Fibroblast of skin of back (primary cell): ENCODE measurements around the gene MAGEF1.

Experiments used
- DNase-seq: peaks from one replicate; pipeline ENCODE4 v3.0.0-alpha.2; 2013

The MAGEF1 gene

DNA sequence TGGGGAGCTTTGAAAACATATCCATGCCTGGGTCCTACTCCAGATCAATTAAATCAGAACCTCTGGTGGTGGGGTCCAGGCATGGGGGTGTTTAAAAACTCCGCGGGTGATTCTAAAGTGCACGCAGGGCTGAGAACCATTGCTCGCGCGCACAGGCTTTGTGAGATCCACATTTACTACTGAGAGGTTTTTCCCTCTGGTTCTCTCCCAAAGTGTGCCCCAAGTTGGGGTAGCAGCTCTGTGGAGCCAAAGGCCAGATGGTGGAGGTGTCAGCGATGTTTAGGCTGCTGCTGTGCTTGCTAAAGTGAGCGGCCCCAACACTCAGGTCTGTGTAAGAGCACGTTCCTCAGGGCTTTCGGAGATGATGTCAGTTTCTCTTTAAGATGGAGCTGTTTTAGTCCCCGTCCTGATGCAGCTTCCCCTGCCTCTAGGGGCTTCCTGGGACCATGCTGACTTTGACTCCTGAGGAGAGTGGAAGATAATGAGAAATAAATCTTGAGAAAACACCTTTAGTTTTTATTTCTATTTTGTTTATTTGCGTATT, 13.4 kb upstream of the MAGEF1 start:
- DNase-seq = no peak

DNA sequence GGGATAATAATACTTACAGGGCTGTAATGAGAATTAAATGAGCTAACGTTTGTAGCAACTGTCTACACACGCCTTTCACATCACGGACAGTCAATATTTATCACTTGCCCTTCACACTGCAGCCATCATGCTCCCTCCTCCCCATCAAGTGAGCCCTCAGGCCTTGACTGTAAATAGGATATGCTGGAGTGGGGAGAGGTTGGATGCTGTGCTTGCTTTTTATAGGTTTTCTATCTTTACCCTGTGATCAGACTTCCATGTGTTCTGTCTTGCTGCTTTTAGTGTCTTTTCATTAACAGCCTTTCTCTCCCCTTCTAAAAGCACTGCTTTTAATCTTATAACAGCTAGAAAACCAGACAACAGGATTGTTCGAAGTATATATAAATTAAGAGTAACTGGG, 12.8 kb upstream of the MAGEF1 start:
- no peak for DNase-seq

GRCh38 chr3:184719709-184720108, 7.8 kb upstream of the MAGEF1 start:
- no peak for DNase-seq

GRCh38 chr3:184718431-184718830, 6.6 kb upstream of the MAGEF1 start:
- DNase-seq = no peak

DNA sequence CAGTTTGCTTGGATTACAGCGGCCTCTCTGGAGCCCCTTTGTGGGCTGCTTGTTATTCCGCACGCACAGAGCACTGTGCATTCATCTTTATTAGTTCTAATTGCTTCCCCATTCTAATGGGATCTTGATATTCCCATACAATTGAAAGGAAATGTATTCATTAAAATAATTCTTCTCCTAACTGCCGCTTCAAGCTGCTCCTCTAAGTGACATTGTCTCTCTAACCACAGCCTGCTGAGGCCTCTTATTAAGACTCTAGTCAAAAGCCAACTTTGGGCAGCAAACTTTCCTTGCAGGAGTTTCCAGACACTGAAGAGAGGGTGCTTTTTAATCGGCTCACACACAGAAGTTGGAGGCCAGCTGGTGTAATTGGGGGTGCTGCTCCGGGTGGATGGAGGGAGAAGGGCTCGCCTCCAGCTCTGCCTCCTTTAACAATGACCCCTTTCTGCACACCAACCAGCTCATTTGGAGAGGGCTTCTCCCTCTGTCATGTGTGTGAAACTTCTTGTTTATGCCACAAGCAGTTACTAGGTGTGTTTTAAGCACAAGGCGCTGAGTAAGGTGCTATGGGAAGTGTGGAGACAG, 5.6 kb upstream of the MAGEF1 start:
- no peak for DNase-seq

- DNase-seq = peak; percentile 52
Measured at GRCh38 chr3:184716622-184717398, 4.9 kb upstream of the MAGEF1 start.

- peak; percentile 53 for DNase-seq
Measured at GRCh38 chr3:184715943-184716621, 4.2 kb upstream of the MAGEF1 start.

DNA sequence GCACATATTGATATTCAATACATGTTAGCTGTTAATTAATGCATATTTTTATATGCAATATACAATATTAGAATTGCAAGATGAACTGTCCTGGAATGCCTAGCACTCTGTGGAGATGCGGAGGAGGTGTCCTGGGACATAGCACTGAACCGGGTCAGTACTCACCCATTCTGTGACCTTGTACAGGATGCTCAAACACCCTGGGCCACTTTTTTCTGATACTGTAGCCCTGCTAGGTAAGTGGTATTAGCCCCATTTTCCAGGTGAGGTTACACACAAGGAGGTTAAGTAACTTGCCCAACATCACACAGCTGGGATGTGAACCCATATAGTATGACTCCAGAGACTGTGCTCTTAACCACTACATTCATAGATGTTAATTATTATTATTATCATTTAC, 1.7 kb upstream of the MAGEF1 start:
- no peak for DNase-seq

DNA sequence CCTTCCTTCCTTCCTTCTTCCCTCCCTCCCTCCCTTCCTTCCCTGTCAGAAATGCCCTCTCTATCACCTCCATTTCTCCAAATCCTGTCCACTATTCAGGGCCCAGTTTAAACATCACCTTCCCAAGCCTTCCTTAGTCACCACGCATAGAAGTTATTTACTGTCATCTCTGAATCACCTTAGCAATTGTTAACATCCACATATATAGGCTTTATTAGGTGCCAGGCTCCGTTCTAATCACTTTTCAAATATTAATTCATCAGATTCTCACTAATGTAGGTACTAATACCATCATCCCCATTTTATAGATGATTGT, 1.1 kb upstream of the MAGEF1 start:
- DNase-seq = no peak

DNA sequence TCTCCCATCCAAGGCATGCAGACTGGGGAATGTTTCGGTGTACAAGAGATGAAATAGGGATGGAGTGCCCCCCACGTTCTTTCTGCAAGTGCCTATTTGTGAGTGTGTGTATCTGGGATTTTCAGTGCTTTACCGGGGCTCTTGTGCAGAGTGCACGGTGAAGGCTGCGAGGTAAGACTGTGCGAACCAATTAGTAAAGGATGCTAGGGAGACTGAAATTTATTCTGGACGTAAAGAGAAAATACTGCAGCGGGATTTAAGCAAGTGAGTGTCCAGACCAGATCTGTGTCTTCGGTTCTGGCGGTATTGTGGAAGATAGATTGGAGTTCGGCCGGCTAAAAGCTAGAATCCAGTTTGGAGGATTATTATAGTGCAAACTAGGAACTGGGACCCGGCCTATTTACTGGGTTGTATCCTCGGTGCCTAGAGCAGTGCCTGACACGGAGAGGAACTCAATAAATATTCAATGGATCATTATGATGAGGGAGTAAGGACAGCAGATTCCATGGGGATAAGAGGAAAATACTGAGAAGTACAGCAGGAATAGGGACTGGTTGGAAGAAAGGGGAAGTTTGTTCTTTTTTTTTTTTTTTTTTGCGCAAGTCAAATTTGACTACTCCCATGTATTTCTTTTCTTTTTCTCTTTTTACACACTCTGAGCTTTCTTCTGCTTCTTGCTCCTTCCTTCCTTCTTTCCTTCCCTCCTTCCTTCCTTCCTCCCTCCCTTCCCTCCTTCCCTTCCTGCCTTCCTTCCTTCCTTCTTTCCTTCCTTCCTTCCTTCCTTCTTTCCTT, 580 bp upstream of the MAGEF1 start:
- no peak for DNase-seq

DNA sequence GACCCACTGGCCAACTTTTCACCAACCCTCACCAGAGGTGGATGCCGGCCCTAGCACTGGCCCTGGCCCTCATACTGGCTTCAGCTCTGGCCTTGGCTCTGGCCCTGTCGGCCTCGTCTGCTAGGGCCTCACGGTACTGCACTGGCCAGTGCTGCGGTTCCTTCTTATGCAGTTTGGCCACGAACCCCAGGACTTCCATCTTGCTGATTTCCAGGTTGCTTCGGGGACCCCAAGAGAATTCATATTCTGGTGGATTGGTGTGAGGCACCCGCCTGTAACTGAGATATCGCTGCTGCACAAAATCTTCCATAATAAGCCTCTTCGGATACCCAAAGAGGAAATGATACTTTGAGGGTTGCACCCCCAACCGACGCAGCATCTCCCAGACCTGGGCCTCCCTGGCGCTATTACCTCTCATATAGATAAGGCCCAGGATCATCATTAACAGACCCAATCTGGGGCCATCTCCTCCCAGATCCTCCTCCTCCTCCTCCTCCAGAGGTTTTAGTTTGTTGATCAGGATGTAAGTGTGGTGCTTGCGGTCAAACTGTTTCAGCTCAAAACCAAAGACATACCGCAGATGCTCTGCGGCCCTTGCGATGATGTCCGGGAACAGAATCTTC, 883 bp downstream of the MAGEF1 start:
- DNase-seq = no peak

DNA sequence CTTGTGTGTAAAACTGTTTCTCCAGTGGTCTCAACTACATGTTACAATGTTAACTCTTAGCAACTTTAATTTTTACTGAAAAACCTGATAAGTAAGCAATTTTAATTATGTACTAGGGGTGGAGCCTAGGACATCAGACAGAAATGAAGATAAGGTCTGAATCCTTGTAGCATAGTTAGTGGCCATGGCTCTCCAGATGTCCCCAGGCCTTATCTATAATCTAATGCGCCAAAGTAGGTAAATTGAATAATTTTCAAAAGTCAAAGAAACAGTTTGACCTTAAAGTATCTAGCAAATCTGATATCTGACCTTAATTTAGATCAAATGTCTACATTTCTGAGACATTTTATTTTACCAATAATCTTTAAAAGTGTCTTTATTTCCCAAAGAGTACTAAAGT, 8.2 kb downstream of the MAGEF1 start:
- no peak for DNase-seq

DNA sequence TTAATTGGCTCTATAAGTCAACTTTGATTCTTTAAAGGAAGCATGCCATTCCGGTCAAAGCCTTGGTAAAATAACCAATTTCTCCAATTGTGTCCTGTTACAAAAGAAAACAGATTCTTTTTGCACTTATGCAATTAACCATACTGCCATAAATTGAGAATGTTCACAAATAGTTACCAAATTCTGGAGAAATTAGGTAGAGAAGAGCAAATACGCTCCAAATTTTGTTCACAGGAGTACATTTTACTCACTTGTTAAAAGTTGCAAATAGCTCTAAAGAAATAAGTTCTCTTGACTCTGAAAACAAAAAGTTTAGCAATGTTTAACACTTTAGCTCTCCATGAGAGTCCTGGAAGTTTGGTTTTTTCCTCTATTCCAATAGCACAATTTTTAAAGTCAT, 11.1 kb downstream of the MAGEF1 start:
- DNase-seq = no peak

DNA sequence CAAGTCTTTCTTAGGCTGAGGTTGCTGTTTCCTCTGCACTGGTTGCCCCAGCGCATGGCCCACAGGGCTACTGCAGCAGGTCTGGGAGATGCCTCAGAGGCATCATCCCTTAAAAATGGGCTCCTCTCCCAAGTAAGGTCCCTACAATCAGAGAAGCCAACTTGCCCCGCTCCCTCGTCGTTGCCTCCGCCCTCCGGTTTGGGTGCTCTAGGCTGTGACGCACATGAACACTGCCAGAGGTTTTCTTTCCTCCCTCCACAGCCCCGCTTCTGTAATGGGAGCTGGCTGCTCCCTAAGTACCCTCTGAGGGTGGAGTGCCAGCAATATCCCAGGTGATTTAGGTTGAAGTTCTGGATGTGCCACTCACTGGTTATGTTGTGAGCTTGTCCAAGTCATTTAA, 14.0 kb downstream of the MAGEF1 start:
- DNase-seq = no peak

DNA sequence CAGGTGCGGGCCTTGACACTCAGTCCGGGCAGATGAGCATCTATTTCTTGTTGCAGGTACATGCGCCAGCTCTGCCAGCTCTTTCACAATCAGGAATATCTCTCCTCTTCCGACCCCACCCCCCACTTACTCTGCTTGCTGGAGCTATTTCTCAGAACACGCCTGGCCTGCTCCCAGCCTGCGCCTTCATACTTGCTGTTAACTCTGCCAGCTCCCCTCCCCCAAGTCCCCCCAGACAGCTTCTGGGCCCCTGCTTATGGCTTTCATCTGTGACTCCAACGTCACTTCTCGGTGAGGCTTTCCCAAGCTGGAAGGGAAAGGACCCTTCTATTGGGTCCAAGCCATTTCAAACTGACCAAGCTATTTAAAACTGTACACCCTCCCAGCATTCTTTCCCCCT, 15.2 kb downstream of the MAGEF1 start:
- no peak for DNase-seq

DNA sequence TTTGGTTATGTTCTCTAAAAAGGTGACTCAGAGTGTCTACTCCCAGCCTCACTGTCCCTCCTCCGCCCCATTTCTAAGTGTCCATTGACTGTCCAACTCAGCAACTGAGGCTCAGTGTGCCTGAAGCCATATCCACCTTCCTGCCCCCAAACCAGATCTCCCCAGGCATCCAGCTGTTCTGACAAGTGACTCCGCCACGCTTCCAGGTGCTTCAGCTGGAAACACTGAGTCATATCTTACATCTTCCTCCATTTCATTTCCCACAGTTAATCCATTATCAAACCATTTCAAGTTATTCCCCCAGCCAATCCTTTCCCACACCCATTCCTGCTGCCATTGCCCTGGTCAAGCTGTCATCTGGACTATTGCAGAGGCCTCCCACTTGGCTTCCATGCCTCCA, 17.1 kb downstream of the MAGEF1 start:
- no peak for DNase-seq

GRCh38 chr3:184694133-184694665, 17.7 kb downstream of the MAGEF1 start:
- no peak for DNase-seq

DNA sequence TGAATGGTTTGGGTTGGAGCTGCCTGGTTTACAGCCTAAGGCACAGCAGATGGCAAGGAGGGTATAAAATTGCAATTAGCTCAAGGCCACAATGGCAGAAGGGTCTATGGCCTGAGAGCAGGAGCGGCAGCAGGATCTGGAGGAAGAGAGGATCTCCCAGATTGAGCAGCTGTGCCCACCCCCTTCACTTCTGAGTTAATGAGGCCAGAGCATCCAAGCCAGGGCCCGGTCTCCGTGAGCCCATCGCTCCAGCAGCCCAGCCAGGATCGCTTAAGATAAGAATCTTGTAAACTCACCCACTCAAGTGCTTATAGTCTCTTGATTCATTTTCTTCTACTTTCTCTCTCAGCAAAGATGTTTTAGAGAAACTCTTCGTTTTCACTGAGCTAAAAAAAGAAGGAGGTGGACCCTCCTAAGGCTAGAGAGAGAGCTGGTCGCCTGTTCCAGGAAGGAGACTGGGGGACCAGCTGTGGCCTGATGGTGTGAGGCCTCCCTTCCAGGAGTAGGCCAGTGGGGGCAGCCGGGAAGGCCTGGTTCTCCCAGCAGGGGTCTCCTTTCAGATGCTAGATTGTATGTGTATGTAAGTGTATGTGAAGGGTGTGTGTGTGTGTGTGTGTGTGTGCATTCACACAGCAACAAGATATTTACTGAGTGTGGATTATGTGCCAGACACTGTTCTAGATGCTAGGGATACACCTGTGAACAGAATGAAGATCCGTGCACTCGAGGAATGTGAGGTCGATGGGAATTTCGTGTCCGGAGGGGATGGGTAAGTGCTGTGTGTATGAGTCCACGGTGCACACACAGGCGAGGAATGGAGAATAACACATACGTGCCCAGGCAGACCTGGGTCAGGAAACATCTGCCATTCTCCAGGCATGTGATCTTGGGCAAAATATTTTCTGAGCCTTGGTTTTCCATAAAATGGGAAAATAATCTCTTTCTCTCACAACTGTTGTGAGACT, 18.6 kb downstream of the MAGEF1 start:
- DNase-seq = no peak

GRCh38 chr3:184691397-184692231, 20.2 kb downstream of the MAGEF1 start:
- peak; percentile 63 for DNase-seq
